GM21528 (cell line): ENCODE data around the gene AQP9.
"Not testable (repeated sequence)": the region's sequence is repeated elsewhere in the genome, so short reads cannot be mapped to it uniquely, and the experiment has no call there.

Experiments
- ATAC-seq: cut with Tn5 transposase; IDR thresholded peaks from one replicate; pipeline ENCODE4 v1.9.1; 2021; ENCODE audit warnings: mild to moderate bottlenecking, moderate library complexity; ENCODE audit not compliant: unreplicated experiment, low FRiP score

AQP9 gene

DNA sequence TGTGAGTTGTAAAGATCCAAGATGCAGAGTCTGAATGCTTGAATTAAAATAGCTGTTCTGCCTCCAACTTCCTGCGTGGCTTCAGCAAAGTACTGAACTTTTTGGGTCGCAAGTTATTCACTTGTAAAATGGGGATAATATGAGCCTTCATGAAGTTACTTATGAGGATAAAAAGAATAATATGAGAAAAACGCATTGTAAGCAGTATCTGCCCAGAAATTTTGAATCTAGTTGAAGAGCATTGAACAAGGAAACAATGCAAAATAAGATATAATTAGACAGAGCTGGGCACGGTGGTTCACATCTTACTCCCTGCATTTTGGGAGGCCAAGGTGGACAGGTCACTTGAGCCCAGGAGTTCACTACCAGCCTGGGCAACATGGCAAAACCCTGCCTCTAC is 37.8 kb downstream of the AQP9 start:
- no peak for ATAC-seq

DNA sequence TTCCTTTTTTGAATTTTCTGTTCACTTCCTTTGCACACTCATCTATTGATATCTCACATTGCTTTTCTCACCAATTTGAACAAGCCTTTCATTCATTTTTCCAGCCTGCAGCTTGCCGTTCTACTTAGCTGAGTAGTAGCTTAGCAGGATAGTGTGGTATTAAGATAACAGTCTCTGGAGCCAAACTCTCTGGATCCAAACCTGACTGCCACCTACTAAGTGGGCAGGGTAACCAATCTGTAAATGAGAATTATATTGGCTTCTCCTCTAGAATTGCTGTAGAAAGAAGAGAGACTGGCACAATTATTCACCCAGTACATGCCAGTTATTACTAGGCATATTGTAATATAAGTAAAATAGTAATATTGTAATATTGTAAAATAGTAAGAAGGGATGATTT is 40.5 kb downstream of the AQP9 start:
- ATAC-seq: no peak

DNA sequence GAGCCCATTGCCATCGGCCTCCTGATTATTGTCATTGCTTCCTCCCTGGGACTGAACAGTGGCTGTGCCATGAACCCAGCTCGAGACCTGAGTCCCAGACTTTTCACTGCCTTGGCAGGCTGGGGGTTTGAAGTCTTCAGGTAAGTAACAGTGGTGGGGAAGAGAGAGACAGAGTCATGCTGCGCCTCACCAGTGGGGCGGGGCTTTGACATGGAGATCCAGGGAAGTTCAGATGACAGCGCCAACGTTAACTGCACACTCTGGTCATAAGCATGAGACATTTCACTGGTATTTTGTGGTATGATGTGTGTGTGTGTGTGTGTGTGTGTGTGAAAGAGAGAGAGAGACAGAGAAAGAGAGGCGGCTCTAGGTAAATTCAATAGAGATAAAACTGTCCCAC is 41.0 kb downstream of the AQP9 start:
- ATAC-seq: no peak

DNA sequence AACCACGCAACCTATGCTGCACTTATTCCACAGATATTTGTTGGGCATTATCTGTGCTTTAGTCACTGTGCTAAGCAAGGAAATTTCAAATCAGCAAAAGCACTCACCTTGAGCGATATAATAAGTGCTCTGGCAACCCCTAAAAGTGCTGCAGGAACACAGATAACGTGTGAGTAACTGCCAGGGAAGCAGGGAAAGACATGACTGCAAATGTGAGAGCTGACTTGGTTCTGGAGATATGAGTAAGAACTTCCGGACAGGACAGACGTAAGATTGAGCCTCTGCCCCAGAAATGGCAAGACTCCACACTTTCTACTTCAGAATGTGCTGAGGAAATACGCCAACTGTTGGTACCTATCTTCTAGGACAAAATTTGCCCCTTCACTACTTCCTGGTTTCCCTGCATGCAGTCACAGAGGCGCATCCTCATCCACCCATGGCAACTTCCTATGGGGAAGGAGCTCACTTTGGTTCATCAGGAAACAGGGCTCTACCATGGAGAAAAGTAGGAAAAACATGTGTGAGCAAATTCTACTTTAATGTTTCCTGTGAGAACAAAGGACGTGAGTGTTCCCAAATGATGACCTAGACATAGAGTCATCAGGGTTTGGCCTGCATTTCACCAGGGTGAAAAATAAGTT is 41.7 kb downstream of the AQP9 start:
- no peak for ATAC-seq

DNA sequence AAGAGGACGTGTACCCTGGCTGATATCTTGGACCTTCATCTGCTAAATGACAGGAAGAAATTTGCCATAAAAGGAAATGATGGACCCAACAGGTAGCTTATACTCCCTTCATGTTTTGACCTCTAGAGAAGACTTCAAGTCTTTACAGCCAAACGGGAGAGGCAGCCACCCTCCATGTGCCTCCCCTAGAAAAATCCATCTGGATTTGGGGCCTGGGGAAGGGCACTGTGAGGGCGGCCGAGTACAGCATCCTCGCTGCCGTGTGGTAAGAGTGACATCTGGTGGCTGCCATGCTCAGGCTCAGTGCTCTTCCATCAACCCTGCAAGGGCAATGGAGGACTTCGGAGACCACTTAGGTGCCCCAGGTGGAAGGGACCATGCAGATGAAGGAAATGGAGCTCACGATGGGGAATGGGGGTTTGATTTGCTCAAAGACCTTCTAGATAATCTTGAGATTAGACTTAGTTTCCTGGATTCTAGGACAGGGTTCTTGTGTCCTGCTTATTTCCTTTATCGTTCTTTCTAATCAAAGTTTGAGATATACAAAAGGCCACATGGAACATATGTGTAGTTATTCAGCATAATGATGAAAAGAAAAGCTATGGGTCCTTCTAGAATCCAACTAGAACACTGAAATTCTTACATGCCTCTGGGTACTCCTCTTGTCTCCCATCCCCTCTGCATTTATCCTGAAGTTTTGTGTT is 44.4 kb downstream of the AQP9 start:
- no peak for ATAC-seq

DNA sequence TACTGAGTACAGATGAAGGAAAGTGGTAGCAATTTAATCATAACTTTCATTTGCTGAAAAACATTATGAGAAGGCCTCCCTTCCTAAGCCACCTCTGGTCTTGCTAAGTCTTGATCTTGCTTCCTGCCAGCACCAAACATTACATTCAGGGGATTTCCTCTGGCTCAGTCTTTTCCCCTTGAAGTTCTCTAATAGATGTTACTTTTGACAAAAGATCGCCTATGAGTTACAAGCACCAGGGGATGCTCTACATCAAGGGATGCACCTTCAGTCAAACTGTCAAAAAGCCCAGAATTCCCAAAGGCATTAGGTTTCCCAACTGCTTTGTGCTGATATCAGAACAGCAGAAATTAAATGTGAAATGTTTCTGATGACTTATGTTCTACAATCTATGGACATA is 47.3 kb downstream of the AQP9 start:
- ATAC-seq: no peak

DNA sequence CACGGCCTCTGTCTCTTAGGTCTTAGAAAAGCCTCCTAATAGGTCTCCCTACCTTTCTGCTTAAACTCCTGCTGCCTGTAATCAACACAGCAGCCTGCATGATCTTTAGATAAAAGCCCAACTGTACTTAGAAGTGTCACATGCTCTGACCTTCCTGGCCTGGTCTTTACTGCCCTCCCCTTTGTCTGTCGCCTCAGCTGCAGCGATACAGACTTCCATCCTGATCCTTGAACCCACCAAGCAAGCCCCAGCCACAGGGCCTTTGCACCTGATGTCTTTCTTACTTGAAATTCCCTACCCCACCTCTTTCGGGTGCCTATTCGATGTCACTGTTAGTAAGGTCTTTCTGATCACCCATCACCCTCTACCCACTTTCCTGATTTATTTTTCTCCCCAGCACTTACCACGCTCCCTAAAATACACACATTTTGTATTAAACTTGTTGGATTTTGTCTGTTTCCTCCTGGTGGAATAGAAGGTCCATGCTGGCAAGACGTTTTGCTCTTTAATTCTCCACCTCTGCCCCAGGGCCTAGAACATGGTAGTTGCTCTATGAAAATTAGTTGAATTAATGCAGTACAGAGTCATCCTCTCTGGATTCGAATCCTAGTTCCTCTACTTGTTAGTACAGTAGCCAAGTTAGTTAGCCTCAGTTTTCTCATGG is 51.1 kb downstream of the AQP9 start:
- no peak for ATAC-seq

DNA sequence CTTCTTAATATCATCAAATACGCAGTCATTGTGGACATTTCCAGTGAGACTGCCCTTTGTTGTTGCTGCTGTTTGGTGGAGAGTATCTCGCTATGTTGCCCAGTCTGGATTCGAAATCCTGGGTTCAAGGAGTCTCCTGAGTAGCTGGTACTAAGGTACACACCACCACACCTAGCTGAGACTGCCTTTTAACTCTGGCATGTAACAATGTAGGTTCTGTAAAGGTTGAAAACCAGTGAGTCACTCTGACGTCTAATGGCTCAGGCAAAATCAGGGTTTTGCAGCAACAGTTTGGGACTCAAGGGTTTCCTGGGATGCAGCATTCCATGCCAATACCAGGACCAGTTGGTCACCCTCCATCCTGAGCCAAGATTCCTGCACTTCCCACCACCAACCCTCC is 52.2 kb downstream of the AQP9 start:
- ATAC-seq: no peak

DNA sequence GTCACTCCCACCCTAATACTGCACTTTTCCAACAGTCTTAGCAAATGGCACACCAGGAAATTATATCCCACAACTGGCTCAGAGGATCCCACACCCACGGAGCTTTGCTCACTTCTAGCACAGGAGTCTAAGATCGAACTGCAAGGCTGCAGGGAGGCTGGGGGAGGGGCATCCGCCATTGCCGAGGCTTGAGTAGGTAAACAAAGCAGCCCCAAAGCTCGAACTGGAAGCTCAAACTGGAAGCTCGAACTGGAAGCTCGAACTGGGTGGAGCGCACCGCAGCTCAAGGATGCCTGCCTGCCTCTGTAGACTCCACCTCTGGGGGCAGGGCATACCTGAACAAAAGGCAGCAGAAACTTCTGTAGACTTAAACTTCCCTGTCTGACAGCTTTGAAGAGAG is 55.5 kb downstream of the AQP9 start:
- ATAC-seq: not testable (repeated sequence)

DNA sequence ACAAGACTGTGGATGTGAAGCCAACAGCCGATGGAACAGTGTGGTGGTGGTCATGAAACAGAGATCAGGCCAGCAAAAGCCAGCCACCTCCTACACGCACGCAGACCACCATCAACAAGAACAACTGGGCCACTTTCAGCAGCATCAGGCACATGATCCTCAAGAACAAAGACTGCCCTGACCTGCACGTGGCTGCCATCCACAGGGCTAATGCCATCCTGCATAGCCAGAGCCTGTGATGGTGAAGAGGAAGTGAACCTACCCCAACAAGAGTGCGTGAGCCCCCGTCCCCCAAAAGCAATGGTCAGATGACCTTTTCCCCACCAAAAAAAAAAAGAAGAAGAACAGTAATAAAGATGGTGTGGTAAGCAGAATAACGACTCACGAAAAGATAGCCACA is 62.6 kb downstream of the AQP9 start:
- ATAC-seq: no peak

DNA sequence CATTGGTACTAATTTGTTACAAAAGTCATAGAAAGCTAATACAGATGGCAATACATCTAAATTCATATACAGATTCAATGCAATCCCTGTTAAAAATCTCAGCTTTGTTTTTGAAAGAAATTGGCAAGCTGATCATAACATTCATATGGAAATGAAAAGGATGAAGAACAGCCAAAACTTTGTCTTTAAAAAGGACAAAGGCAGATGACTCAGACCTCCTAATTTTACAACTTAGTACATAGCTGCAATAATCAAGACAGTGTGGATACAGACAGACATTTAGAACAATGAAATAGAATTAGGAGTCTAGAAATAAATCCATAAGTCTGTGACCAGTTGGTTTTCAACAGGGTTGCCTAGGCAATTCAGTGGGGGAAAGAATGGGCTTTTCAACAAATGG is 63.3 kb downstream of the AQP9 start:
- no peak for ATAC-seq

DNA sequence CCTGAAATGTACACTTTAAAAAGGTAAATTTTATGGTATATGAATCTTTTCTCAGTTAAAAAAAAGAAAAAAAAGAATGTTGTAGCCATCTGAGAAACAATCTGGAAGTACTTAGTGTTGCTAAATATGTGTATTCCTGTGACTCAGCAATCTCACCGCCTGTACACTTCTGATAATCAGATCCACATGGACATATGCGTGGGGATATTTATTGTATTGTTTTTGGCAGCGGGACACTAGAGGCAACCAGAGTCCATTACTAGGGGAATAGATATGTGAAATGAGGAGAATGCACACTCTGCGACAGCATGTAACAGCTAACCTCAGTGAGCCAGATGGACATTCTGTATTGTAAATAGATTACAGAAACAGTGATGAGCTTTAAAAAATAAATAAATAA is 65.4 kb downstream of the AQP9 start:
- ATAC-seq: no peak

DNA sequence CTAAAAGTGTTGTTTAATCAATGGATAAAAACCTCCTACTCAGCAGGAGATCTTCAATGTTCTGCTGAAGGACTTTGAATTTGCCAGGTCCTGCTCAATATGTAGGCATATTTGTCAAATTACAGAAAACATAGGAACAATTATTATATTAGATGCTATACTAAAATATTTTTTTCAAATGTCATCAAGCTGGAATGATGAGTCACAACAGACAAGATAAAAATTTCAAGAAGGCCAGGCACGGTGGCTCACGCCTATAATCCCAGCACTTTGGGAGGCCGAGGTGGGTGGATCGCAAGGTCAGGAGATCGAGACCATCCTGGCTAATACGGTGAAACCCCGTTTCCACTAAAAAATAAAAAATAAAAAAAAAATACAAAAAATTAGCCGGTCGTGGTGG is 68.0 kb downstream of the AQP9 start:
- ATAC-seq: no peak

DNA sequence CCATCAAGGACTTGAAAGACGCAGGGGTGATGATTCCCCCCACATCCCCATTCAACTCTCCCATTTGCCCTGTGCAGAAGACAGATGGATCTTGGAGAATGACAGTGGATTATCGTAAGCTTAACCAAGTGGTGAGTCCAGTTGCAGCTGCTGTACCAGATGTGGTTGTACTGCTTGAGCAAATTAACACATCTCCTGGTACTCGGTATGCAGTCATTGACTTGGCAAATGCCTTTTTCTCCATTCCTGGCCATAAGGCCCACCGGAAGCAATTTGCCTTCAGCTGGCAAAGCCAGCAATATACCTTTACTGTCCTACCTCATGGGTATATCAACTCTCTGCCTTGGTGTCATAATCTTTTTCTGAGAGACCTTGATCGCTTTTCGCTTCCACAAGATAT is 70.0 kb downstream of the AQP9 start:
- ATAC-seq: not testable (repeated sequence)

DNA sequence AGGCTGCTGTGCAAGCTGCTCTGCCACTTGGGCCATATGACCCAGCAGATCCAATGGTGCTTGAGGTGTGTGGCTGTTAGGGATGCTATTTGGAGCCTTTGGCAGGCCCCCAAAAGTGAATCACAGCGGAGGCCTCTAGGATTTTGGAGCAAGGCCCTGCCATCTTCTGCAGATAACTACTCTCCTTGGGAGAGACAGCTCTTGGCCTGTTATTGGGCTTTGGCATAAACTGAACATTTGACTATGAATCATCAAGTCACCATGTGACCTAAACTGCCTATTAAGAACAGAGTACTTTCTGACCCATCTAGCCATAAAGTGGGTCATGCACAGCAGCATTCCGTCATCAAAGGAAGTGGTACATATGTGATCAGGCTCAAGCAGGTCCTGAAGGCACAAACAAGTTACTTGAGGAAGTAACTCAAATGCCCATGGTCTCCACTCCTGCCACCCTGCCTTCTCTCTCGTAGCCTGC is 70.9 kb downstream of the AQP9 start:
- not testable (repeated sequence) for ATAC-seq

DNA sequence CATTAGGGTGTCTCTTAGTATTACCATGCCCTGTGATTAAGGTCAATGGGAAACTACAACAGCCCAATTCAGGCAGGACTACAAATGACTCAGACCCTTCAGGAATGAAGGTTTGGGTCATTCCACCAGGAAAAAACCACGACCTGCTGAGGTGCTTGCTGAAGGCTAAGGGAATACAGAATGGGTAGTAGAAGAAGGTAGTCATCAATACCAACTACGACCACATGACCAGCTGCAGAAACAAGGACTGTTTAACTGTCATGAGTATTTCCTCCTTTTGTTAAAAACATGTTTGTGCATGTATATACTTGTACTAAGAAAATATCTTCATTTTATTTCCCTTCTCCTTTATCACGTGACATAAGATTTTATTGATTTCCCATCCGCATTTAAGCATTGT is 71.8 kb downstream of the AQP9 start:
- ATAC-seq: not testable (repeated sequence)

DNA sequence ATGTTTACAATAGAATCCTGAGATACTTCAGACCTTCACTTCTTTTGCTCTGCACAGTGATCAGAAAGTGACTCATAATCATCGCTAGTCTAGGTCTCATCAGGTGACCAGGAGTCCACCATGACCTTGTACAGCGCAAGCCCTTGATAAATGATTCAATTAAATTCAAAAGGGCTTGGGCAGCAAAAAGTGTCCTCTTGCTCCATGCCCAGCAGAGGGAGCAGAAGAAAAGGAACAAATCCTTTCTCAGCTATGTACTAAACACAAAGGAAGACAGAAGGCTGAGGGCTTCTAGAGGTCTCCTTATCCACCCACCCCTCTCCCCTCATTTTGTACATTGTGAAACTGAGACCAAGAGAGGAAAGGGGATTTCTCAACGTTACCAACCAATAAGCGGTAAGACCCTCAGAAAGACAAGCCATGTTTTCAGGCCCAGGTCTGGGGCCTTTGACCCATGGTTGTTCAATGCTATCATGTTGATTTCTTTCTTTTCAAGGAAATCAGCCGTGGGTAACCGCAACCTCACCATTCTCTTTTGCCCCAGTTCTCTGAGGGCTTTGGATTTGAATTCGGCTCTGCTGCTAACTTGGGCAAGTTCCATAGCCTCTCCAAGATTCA is 74.8 kb downstream of the AQP9 start:
- no peak for ATAC-seq

DNA sequence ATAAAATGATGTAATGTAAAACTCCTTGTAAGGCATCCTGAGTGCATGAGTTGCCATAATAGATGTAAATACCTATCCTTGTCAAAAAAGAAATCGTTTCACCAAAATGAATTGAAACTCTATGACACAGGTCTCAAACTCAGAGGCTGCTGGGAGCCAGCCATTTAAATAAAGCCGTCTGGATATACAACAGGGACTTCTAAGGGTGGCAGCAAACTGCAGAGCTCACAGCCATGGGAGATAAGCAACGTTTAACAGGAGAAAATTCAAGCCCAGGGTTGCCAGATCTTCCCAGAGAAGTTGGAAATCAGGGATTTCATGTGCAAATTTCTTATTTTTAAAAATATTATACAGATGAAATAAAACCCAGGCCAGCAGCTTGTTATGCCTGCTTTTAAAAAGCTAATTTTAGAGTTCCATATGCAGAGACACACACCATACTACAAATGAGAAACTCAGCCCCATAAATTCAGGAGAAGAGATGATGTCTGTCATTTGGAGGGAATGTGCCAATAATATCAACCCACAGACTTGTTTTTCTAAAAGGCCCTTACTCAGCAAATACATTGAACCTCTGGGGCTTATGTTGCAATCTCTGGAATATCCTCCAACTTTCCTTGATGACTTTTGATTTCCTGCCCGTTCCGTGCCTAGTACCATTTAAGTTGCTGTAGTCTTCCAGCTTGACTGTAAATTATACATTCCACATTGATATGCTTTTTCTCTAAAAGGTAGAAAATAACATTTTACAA is 75.6 kb downstream of the AQP9 start:
- no peak for ATAC-seq

DNA sequence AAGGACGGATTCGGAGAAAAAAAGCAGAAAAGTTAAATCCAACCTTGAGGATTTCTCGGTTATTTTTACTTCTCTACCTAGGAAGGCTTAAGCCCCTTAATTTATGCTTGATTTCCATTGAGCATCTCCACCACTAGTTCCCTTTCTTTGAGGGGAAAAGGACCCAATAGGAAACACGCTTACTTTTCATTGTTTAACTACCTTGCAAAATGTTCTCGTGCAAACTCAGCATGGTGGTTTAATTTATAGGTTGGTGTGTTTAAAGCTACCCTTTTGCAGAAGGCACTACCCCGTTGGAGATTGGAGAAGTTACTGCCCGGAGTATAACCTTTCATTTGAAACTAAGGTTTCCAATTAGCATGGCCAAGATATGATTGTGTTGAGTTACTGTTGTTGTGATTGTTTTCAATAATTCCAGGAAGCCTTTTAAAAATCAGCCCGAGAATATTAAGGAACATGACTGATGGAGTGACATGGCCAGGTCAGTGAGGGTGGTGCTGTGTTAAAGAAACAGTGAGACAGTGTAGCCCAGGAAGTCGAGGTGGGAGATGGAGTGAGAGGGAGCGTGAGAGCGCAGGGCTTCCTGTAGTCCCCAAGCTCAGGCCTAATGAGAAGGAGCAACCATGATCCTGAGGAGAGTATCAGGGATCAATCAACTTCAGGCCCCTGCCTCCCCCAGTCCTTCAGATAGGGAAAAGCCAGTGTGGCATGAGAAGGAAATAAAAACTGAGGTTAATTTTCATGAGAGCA is 76.6 kb downstream of the AQP9 start:
- no peak for ATAC-seq

DNA sequence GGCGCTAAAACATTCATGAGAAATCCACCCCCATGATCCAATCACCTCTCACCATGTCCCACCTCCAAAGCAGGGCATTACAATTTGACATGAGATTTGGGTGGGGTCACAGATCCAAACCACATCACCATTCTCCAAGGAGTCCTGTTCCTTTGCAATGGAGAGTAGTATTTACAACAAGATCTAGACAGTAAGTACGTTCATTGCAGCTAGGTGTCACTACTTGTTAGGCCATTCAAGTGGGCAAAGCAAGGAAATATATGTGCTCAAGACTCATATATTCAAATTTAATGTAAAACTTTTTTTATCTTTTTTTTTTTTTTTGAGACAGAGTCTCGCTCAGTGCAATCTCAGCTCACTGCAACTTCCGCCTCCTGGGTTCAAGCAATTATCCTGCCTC is 79.3 kb downstream of the AQP9 start:
- ATAC-seq: no peak
